Suprapubic skin (tissue), 4 donors: ENCODE data around the gene MYO15A. TPM values are rescaled to one million over a fixed set of nuclear protein-coding genes. Genes with fewer than 3 reads are reported as not detected.
"Not testable (repeated sequence)": the region's sequence is repeated elsewhere in the genome, so short reads cannot be mapped to it uniquely, and the experiment has no call there.

Experiments
- DNase-seq, 2 donors: peaks; one replicate each; pipeline ENCODE4 v3.0.0-alpha.2; 2019; ENCODE audit warnings: low spot score in 2 of 2
- H3K27ac ChIP-seq: fragments of 200-600 bp; sonication (generic); one replicate; pipeline ENCODE4 v1.5.1; 2019
- H3K27me3 ChIP-seq: fragments of 200-600 bp; sonication (generic); one replicate; pipeline ENCODE4 v1.5.1; 2019
- H3K36me3 ChIP-seq: fragments of 200-600 bp; sonication (generic); one replicate; pipeline ENCODE4 v1.5.1; 2019
- H3K4me1 ChIP-seq: fragments of 200-600 bp; sonication (generic); one replicate; pipeline ENCODE4 v1.5.1; 2019
- H3K4me3 ChIP-seq: fragments of 200-600 bp; sonication (generic); one replicate; pipeline ENCODE4 v1.5.1; 2019; ENCODE audit warnings: mild to moderate bottlenecking
- H3K9me3 ChIP-seq: fragments of 200-600 bp; sonication (generic); one replicate; pipeline ENCODE4 v1.5.1; 2019
- CTCF ChIP-seq, 2 donors: fragments of 200-600 bp in 1 of 2; fragments of 450-650 bp in 1 of 2; sonication (generic) in 1 of 2; IDR thresholded peaks; one replicate each; pipeline ENCODE4 v1.5.1; 2016 to 2019; ENCODE audit warnings: antibody characterized with exemption in 2 of 2, mild to moderate bottlenecking in 1 of 2, moderate library complexity in 1 of 2
- EP300 ChIP-seq: sonication (generic); formaldehyde crosslinking; IDR thresholded peaks from one replicate; pipeline ENCODE4 v1.6.1; 2017; ENCODE audit warnings: antibody characterized with exemption
- POLR2A ChIP-seq, 2 donors: fragments of 450-650 bp; IDR thresholded peaks; one replicate each; pipeline ENCODE4 v1.6.1; 2017; ENCODE audit warnings: antibody characterized with exemption in 2 of 2, mild to moderate bottlenecking in 2 of 2, moderate library complexity in 2 of 2
- POLR2AphosphoS5 ChIP-seq, 3 donors: sonication (generic); formaldehyde crosslinking; IDR thresholded peaks; one replicate each; pipeline ENCODE4 v1.6.1; 2017; ENCODE audit warnings: antibody characterized with exemption in 3 of 3
- WGBS: methylation state at CpG from one replicate; pipeline ENCODE4 v1.1.5; 2018; 5-methylcytosine and 5-hydroxymethylcytosine counted together
- total RNA-seq, 4 donors: library from RNA; depleted of rRNA; stranded (reverse); fragments of >200 nt; gene quantifications; one replicate each; pipeline ENCODE4 v1.1.0, GENCODE V29; 2016

The MYO15A gene
- total RNA-seq, 4 donors from 2014 or later, result 0.23 to 0.49 (median 0.41) TPM

- Histone ChIP-seq H3K27me3 (no peaks in the 10 kb centered on the region), H3K4me3 (no peak overlapping the region), H3K27ac (no peak overlapping the region), H3K36me3 (peaks cover 62% of the 10 kb centered on the region), H3K4me1 (peaks cover 14% of the 10 kb centered on the region), H3K9me3 (no peaks in the 10 kb centered on the region)
- TF ChIP-seq POLR2AphosphoS5 (IDR thresholded peaks at IDR 0.05) (no peak), CTCF (IDR thresholded peaks at IDR 0.05) (no peak), POLR2A (IDR thresholded peaks at IDR 0.05) (no peak), EP300 (no peak)
- WGBS, result 77% methylated on average over 7 of the region's 7 CpGs
- no peak for DNase-seq
These were observed 94.8 kb downstream of the MYO15A start for GRCh38 chr17:18203308-18203707.

GRCh38 chr17:18205861-18206260 lies 97.3 kb downstream of the MYO15A start:
- WGBS, result 73% methylated on average over 2 of the region's 2 CpGs
- no peak overlapping the region for H3K4me3 ChIP-seq
- H3K9me3 ChIP-seq, result no peaks in the 10 kb centered on the region
- DNase-seq, result no peak
- no peak for TF ChIP-seq EP300
- no peak for TF ChIP-seq POLR2A (IDR thresholded peaks at IDR 0.05)
- TF ChIP-seq CTCF (IDR thresholded peaks at IDR 0.05), result no peak
- TF ChIP-seq POLR2AphosphoS5 (IDR thresholded peaks at IDR 0.05), result no peak
- peaks cover 77% of the 10 kb centered on the region for H3K36me3 ChIP-seq
- H3K4me1 ChIP-seq, result peaks cover 5% of the 10 kb centered on the region
- H3K27me3 ChIP-seq, result no peaks in the 10 kb centered on the region
- no peak overlapping the region for H3K27ac ChIP-seq

DNA sequence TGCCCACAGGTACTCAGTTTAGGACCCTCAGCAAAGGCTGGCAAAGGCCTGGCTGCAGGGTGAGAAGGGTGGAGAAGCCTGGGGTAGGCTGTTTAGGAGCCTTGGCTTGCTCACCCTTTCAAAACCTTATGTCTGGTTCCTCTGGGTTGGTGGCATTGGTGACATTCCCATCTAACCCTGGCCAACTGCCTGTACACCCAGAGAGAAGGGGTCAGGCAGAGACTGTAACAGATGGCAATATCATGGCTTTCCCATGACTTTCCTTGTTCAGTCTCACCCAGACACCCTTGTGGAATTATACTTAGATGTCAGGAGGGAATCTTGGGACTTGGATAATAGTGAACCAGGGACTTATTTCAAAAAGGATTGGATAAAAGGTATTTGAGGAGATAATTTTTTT lies 98.4 kb downstream of the MYO15A start:
- no peak for DNase-seq
- Histone ChIP-seq H3K27me3 (no peaks in the 10 kb centered on the region), H3K36me3 (peaks cover 84% of the 10 kb centered on the region), H3K27ac (no peak overlapping the region), H3K9me3 (no peaks in the 10 kb centered on the region), H3K4me1 (peaks cover 5% of the 10 kb centered on the region), H3K4me3 (no peak overlapping the region)
- TF ChIP-seq CTCF (IDR thresholded peaks at IDR 0.05), result no peak
- no peak for TF ChIP-seq POLR2AphosphoS5 (IDR thresholded peaks at IDR 0.05)
- no peak for TF ChIP-seq EP300
- TF ChIP-seq POLR2A (IDR thresholded peaks at IDR 0.05), result no peak

GRCh38 chr17:18208092-18208491 lies 99.5 kb downstream of the MYO15A start:
- Histone ChIP-seq H3K4me3 (no peak overlapping the region), H3K27me3 (no peaks in the 10 kb centered on the region), H3K27ac (no peak overlapping the region), H3K4me1 (peaks cover 5% of the 10 kb centered on the region), H3K36me3 (peaks cover 82% of the 10 kb centered on the region), H3K9me3 (no peaks in the 10 kb centered on the region)
- TF ChIP-seq POLR2AphosphoS5 (IDR thresholded peaks at IDR 0.05) (no peak), CTCF (IDR thresholded peaks at IDR 0.05) (no peak), EP300 (no peak), POLR2A (IDR thresholded peaks at IDR 0.05) (no peak)
- 84% methylated on average over 19 of the region's 19 CpGs for WGBS
- DNase-seq, result no peak

DNA sequence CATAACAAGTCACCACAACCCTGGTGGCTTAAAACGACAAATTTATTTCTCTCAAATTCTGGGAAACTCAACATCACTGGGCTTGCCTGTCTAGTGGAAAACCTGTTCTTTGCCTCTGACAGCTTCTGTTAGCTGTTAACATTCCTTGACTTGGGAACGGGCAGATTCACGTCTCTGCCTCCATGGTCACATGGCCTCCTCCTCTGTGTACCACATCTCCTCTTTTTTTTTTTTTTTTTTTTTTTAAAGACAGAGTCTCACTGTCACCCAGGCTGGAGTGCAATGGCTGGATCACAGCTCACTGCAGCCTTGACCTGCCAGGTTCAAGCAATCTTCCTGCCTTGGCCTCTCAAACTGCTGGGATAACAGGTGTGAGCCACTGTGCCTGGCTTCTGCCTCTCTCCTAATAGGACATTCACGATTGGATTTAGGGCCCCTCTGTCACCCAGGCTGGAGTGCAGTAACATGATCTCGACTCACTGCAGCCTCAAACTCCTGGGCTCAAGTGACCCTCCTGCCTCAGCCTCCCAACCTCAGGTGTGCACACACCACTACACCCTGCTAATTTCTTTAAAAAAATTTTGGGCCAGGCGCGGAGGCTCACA lies 105.2 kb downstream of the MYO15A start:
- DNase-seq, result no peak
- H3K27me3 ChIP-seq, result no peaks in the 10 kb centered on the region
- 60% methylated on average over 7 of the region's 7 CpGs for WGBS
- peaks cover 4% of the 10 kb centered on the region for H3K4me1 ChIP-seq
- peaks cover 28% of the 10 kb centered on the region for H3K36me3 ChIP-seq
- TF ChIP-seq EP300 (no peak), POLR2A (IDR thresholded peaks at IDR 0.05) (no peak), POLR2AphosphoS5 (IDR thresholded peaks at IDR 0.05) (no peak)
- H3K9me3 ChIP-seq, result no peaks in the 10 kb centered on the region
- no peak overlapping the region for H3K4me3 ChIP-seq
- no peak overlapping the region for H3K27ac ChIP-seq

- not testable (repeated sequence) for H3K4me3 ChIP-seq, H3K4me1 ChIP-seq, H3K27ac ChIP-seq, H3K27me3 ChIP-seq, H3K9me3 ChIP-seq, H3K36me3 ChIP-seq, DNase-seq
- WGBS, result 82% methylated on average over 11 of the region's 11 CpGs
These were observed 108.3 kb downstream of the MYO15A start for GRCh38 chr17:18216906-18217305.
